ENCODE data around the gene NEXN.
"Not testable (repeated sequence)": the region's sequence is repeated elsewhere in the genome, so short reads cannot be mapped to it uniquely, and the experiment has no call there.

Gene NEXN

DNA sequence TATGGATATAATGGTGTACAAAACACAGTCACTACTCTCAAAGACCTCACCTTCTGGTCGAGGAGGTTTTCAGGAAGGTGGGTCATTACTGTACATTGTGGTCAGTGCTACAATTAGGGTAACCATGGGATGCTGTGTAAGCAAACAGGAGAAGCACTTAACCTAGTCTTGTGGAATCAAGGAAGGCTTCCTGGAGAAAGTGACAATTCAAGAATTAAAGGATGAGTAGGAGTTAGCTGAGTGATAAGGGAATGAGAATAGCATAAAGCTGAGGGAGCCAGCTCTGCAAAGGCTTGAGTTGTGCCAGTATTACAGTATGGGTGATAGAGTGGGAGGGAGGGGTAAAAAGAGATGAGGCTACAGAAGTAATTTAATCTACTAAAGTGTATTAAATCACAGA is 17.2 kb downstream of the NEXN start:
- no peak for DNase-seq

DNA sequence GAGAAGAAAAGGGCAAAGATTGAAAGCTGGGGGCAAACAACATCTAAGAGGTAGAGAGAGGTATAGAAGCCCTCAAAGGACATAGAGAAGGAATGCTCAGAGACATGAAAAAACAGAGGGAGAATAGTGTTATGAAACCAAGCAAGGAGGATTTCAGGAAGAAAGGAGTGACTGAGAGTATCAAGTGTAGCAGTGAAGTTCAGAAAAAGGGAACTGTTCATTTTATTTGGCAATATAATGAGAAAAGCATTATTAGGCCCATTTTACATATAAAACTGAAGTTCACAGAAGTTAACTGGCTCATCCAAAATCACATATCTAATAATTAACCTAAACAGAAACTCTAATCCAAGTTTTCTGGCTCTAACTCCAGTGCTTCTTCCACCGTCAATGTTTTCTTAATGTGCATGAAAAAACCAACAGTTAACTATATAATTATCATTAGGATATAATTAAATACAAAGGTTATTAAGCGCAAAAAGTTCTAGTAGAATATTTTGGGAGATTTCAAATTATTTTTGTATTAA is 17.7 kb downstream of the NEXN start:
- DNase-seq, result no peak

DNA sequence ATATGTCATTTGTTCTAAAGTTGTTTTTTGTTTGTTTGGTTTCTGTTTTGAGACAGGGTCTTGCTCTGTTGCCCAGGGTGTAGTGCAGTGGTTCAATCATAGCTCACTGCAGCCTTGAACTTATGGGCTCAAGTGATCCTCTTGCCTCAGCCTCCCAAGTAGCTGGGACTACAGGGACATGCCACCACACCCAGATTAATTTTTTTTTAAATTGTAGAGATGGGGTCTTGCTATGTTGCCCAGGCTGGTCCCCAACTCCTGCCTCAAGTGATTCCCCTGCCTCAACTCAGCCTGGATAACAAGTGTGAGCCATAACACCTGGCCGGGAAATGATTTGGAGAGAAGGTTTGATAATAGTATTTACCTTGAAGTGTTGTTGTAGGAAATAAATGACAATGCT is 18.2 kb downstream of the NEXN start:
- DNase-seq, result no peak

- DNase-seq, result no peak
Measured at GRCh38 chr1:77910116-77910515, 21.7 kb downstream of the NEXN start.

GRCh38 chr1:77918918-77919317 is 30.5 kb downstream of the NEXN start:
- not testable (repeated sequence) for DNase-seq

GRCh38 chr1:77925518-77925917 is 37.1 kb downstream of the NEXN start:
- DNase-seq, result no peak

DNA sequence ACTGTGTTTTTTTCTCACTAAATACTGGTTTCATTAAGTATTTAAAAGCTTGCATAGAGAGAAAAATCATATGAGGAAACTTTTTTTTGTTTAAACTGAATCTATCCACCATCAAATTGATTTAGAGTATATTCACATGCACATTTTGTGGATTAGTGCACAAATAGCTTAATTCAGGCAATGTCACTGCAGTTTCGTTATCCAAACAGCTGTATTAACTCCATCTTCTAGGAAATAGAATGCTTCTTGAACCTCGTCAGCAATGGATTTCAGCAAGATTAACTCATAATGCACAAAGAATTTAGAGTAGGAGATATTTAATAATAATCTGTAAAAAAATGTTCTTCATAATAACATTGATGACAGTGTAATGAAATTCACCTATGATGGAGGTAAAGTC is 37.5 kb downstream of the NEXN start:
- no peak for DNase-seq

DNA sequence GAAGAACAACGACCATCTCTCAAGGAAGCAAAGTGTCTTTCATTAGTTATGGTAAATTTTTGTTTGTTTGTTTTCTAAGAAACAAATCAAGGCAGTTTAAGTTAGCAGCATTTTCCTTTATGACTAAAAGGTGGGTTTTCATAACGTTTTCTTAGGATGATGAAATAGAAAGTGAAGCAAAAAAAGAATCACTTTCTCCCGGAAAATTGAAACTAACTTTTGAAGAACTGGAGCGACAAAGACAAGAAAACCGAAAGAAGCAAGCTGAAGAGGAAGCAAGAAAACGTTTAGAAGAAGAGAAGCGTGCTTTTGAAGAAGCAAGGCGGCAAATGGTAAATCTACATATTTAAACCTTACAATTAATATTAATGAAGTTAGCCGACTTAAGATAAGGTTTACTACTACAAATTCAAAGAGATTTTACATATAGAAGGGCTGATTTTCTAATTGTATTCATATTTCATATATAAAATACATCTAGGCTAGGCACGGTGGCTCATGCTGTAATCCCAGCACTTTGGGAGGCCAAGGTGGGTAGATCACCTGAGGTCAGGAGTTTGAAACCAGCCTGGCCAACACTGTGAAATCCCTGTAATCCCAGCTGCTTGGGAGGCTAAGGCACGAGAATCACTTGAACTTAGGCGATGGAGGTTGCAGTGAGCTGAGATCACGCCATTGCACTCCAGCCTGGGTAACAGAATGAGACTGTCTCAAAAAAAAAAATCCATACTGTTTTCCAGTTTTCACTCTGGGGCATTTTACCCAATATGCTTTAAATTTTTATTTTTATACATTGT is 38.3 kb downstream of the NEXN start:
- DNase-seq, result no peak

DNA sequence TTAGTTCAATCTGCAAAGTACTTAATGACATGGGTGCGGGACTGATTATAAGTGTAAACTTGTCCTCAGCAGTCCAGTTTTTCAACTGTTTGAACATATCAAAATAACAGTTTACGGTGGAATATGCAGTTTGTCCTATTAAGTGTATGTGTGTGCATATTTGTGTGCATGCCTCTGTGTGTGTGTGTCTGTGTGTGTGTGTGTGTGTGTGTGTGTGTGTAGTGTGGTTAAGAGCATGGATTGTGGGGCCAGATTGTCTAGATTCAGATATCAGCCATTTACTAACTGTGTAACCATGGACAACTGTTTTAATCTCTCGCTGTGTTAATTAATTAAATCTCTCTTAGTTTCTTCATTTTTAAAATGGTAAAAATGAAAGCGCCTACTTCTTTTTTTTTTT is 39.0 kb downstream of the NEXN start:
- DNase-seq, result no peak

GRCh38 chr1:77929806-77930205 is 41.4 kb downstream of the NEXN start:
- no peak for DNase-seq

DNA sequence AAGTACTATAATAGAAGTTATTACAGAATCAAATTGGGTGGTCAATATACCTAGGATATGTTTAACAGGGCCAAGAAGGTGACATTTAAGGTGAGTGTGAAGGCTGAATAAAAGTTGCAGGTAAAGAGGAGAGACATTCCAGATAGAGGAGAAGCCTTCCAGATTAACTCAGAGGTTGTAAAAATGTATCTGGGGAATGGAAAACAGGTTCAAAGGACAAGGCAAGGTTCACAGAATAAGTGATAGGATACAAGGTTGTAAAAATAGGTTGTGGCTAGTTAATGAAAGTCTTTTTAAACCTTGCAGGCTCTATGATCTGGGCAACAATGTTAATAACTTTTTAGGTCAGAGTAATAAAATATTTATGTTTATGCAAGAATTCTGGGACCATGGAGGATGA is 50.2 kb downstream of the NEXN start:
- DNase-seq, result no peak

DNA sequence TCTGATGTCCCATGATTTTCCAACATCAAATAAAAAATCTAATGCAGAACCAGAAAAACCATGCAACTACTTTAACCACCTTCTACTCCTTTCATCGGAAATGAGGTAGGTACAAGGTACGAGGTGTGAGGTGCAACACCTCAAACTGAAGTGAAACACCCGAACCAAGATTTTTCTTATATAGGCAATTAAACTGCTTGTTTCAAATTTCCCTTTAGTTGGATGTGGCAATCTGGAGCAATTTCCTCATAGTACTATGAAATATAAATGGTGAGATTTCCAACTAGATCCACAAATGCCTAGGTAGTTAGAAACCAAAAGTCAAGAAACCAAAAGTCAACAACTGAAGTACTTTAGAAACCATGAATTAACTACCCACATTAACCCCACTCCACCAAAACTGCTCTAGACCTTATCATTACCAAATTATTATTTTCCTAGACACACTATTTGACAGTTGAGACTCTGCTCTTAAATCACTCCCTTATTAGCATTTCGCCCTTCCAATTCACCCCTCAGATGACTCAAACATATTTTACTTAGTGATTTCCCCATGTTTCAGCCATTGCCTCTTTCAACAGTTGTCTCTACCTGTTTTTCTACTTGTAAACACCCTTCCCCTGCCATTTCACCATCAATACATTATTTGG is 52.6 kb downstream of the NEXN start:
- DNase-seq, result no peak

GRCh38 chr1:77942400-77943140 is 54.1 kb downstream of the NEXN start:
- DNase-seq, result no peak

DNA sequence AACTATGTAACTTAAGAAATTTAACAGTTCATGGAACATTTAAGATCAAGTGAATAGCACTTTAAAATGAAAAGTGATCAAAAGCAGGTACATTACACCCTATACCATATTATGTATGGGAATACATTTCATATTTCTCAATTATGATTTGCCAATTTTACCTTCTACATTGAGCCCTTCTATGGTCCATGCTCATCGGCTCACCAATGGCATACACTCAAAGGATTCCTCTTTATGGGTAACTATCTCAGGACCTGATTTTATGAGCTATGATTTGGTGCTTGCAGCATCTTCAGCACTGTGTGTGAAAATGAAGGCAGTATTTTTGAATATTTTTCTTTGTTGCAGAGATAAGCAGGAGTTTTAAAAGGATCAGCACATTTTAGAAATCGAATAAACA is 56.9 kb downstream of the NEXN start:
- DNase-seq, result no peak

DNA sequence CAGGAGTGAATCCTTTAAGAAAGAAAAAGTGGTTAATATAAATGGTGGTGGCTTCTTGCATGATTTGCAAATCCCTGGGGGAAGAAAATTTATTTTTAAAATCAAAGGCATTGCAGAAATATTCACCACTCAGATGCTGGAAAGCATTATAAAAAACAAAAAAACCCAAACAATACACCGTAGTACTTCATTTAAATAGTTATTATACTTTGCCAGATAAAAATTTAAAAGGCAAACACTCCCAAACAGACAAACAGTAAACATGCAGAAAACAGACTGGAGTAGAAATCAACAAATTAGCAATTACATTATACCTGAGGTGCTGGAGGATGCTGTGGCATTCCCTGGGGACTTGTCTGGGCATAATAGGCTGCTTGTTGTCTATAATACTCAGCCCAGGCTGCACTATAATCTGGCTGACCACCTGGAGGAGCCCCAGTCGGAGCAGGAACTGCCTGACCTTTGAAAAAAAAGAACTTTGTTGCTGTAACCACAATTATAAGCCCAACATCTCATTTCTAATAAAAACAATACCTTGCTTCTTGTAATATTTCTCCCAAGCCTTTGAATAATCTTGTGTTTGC is 60.5 kb downstream of the NEXN start:
- DNase-seq, result peak in 1 of 56 donors; percentile 1

GRCh38 chr1:77950873-77951272 is 62.4 kb downstream of the NEXN start:
- no peak for DNase-seq

DNA sequence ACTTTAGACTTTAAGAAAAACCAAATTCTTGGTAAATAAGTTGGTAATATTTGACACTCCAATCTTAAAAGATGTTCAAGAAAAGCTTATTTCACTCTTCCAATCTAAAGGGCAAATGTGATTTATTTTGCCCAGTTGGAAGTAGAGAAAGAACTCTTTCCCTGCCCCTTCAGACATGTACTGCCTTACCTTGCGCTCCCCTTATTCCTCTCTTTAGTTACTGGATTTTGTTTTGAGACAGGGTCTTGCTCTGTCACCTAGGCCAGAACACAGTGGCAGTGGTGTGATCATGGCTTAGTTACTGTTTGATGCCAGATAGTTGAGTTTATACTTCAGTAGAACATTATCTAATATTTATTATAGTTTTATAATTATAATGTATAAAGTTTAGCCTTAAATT is 62.9 kb downstream of the NEXN start:
- DNase-seq, result no peak

GRCh38 chr1:77953907-77954306 is 65.5 kb downstream of the NEXN start:
- no peak for DNase-seq

GRCh38 chr1:77954521-77954920 is 66.1 kb downstream of the NEXN start:
- no peak for DNase-seq

GRCh38 chr1:77955709-77956108 is 67.3 kb downstream of the NEXN start:
- no peak for DNase-seq

DNA sequence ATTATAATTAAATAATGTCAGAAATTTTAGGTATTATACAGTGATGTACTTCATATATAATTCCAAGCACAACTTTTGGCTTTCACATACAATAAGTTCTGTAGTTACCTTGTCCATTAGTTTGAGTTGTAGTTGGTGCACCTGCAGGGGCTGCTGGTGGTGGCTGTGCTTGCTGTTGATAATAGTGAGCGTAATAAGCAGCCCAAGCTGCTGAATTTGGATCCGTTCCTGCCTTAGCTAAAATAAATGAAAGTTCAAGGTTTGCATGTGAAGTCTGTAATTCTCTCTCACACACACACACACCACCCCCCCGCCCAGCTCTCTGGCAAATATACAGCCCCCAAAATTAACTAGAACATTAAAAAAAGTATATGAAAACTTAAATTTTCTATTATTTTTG is 68.0 kb downstream of the NEXN start:
- no peak for DNase-seq

- DNase-seq, result no peak
Measured at GRCh38 chr1:77958391-77958790, 70.0 kb downstream of the NEXN start.
